HG03139 (cell line): ENCODE measurements around the gene TBC1D14.
"Not testable (repeated sequence)": the region's sequence is repeated elsewhere in the genome, so short reads cannot be mapped to it uniquely, and the experiment has no call there.

Experiments
- ATAC-seq: cut with Tn5 transposase; IDR thresholded peaks from one replicate; pipeline ENCODE4 v1.9.1; 2021; ENCODE audit not compliant: unreplicated experiment

The TBC1D14 gene

GRCh38 chr4:6890358-6890757 is 19.3 kb upstream of the TBC1D14 start:
- no peak for ATAC-seq

GRCh38 chr4:6890971-6891370 is 18.7 kb upstream of the TBC1D14 start:
- not testable (repeated sequence) for ATAC-seq

- ATAC-seq: no peak
Measured at GRCh38 chr4:6891436-6892170, 18.0 kb upstream of the TBC1D14 start.

- no peak for ATAC-seq
Measured at GRCh38 chr4:6892190-6892908, 17.3 kb upstream of the TBC1D14 start.

- ATAC-seq: no peak
Measured at GRCh38 chr4:6892909-6893202, 16.8 kb upstream of the TBC1D14 start.

GRCh38 chr4:6893449-6894085 is 16.1 kb upstream of the TBC1D14 start:
- no peak for ATAC-seq

GRCh38 chr4:6894086-6894478 is 15.5 kb upstream of the TBC1D14 start:
- ATAC-seq: no peak

- ATAC-seq: no peak
Measured at GRCh38 chr4:6894528-6895498, 14.8 kb upstream of the TBC1D14 start.

GRCh38 chr4:6896035-6896434 is 13.6 kb upstream of the TBC1D14 start:
- no peak for ATAC-seq

GRCh38 chr4:6898763-6899162 is 10.9 kb upstream of the TBC1D14 start:
- ATAC-seq: no peak

GRCh38 chr4:6900181-6900812 is 9.3 kb upstream of the TBC1D14 start:
- ATAC-seq: no peak

GRCh38 chr4:6900956-6901355 is 8.7 kb upstream of the TBC1D14 start:
- ATAC-seq: no peak

- no peak for ATAC-seq
Measured at GRCh38 chr4:6901669-6902317, 7.8 kb upstream of the TBC1D14 start.

GRCh38 chr4:6902318-6903042 is 7.1 kb upstream of the TBC1D14 start:
- no peak for ATAC-seq

GRCh38 chr4:6905516-6906445 is 3.8 kb upstream of the TBC1D14 start:
- ATAC-seq: no peak

GRCh38 chr4:6906486-6906885 is 3.1 kb upstream of the TBC1D14 start:
- not testable (repeated sequence) for ATAC-seq

- ATAC-seq: no peak
Measured at GRCh38 chr4:6907658-6908191, 1.9 kb upstream of the TBC1D14 start.

GRCh38 chr4:6908432-6909112 is 1.1 kb upstream of the TBC1D14 start:
- ATAC-seq: no peak
